HUDEP-2 (cell line): ENCODE data around the gene GRM1.
"Not testable (repeated sequence)": the region's sequence is repeated elsewhere in the genome, so short reads cannot be mapped to it uniquely, and the experiment has no call there.

Source experiments
- DNase-seq, 76 experiments: peaks; one replicate each; lab custom pipeline; 2025; ENCODE audit not compliant: unreplicated experiment in 76 of 76; lab: John Stamatoyannopoulos, UW

GRM1 gene

DNA sequence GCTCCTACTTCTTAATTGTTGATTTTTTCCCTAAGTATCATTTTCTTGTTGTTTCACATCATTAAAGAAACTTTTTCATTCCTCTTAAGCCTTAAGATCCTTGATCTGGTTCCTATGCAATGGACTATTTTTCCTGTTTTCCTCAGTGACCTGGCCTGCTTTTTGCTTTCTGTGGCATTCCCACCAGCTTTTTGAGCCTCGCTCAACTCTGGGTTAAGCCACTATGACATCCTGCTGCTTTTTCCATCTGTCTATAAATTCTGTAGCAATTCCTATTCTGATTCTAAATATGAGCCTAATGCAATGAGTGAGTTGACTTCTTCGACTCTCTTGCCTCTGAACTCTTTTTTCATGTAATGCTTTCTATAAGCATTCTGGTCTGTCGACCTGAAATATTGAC is 160.3 kb downstream of the GRM1 start:
- DNase-seq = no peak

DNA sequence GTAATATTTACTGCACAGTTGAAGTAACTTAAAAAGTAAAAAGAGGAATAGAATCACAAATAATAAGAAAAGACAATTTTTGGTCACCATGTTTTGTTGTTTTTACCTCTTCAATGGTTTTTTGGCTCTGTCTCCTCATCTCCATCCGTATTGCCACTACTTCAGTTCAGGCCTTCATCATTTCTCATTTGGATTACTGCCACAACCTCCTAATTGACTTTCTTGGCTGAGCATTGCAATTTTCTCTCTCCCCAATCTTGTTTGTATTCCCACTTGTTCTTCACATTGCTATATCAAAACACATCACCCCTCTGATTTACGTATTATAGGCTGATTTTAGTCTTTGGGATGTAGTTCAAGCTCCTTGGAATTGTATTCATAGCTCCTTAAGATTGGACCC is 161.7 kb downstream of the GRM1 start:
- no peak for DNase-seq

DNA sequence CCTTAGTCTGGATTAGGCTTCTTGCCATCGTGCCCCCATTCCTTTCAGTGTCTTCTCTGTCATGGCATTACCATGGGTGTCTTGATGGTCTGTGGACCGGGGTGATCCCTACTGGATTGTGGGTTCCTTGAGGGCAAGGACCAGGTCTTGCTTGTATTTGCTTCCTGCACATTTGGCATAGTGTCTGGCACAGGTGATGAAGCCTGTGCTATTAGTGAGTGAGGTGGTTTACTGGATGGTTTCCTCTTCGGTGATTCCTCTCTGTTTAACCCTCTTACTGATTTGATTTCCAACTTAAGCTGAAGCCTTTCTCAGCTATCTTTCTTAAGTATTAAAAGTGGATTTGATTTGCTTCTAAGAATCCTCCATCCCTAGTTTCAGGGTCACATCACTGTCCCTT is 162.3 kb downstream of the GRM1 start:
- no peak for DNase-seq

GRCh38 chr6:146191612-146192011 is 162.8 kb downstream of the GRM1 start:
- DNase-seq = no peak

- no peak for DNase-seq
These were observed 165.6 kb downstream of the GRM1 start for GRCh38 chr6:146194434-146194833.

GRCh38 chr6:146200176-146200575 is 171.3 kb downstream of the GRM1 start:
- DNase-seq = no peak

DNA sequence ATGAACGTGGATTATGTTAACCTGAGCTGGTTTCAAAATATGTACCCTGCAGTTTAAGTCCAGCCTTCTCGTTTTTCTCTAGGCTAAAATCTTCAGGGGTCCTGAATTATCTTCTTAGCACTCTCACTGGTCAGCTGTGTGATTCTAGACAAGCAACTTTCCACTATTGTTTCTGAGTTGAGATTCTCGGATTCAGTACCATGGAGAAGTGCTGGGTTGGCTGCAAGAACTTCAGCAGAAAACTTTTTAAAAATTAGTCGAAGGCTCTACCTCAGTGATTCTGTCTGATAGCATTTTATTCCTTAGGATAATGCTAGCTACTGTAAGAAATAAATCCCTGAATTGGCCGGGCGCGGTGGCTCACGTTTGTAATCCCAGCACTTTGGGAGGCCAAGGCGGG is 173.7 kb downstream of the GRM1 start:
- DNase-seq = no peak

DNA sequence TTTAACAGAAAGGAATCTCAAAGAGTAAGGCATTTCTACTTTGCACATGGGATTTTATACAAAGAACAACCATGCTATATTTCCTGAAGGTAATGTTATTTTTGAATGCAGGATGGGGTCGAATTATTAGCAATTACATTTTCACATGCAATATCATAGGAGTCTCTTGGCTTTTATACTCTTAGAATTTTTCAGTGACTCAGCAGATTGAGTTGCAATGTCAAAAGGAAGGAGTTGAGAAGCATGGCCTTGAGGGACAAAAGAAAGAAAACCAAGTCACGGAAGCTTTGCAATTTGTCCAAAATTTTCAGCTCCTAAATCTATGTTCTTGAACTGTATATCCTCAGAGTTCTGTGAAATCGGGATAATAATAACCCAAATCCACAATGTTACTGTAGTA is 181.1 kb downstream of the GRM1 start:
- DNase-seq = no peak

GRCh38 chr6:146210406-146211083 is 181.7 kb downstream of the GRM1 start:
- no peak for DNase-seq

DNA sequence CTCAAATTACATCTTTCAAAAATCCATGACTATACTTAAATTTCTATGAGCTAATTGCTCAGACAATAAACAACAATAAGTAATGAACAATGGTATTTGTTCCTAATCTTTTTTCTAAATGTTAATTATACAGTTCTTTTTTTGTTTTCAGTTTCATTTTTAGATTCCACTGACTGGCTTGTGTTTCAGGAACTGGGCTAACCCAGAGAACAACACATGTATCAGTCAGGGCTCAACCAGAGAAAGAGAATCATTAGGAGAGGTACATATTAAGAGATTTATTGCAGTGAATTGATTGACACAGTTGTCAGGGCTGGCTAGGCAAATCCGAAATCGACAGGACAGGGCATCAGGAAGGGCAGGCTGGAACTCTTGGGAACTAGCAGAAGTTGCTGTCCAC is 182.8 kb downstream of the GRM1 start:
- DNase-seq = no peak

DNA sequence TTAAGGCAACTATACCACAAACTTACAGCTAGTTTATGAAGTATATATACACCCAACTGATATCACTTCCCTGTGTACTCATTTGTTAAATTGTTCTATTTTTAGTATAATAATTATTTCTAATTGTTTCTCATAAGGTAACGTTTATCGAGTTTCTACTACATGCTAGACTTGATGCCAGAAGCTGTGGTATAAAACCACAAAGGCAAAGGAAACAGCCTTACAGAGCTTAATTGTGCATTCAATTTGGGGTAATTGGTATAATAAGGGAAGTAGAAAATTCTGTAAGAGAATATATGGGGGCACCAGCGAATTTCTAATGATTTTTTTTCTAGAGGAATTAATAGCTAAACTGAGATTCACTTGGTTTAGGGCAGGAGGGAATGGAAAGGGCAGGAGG is 183.9 kb downstream of the GRM1 start:
- DNase-seq = no peak

- no peak for DNase-seq
These were observed 190.2 kb downstream of the GRM1 start for GRCh38 chr6:146219101-146219500.

DNA sequence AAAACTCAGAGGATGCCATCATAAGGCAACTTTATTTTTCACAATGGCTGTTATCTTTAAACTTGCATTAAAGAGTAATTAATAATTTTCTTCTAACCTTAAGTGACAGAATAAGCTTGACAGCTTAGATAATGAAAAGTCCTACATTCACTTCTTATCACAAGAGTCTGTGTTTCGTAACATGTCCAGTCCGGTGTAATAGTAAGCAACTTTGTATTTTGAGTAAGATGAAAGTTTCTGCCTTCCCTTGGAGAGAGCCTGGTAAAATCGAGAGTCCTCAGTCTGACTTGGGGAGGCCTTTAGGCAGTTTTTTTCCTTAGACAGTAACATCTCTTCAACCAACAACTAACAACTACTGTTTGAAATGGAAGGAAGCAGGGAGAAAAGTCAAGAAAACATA is 195.6 kb downstream of the GRM1 start:
- DNase-seq = no peak

DNA sequence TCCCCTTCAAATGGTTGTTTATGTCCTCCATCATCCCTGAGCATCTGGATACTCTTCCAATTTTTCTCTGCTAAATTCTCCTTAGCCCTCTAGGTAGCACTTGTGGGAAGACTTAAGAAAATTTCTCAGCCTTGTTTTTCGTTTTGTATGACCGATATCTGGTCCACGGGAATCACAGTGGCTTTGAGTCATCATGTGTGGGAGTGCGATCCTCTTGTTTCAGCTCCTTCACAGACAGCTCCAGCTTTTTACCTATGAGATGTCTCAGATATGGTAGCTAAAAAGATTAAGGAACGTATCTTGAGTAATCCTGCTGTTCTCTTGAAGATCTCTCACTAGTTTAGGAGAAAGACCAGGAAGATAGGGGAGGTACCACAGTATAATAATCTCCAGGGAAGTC is 196.1 kb downstream of the GRM1 start:
- no peak for DNase-seq

GRCh38 chr6:146240322-146240721 is 211.5 kb downstream of the GRM1 start:
- no peak for DNase-seq

- no peak for DNase-seq
These were observed 211.9 kb downstream of the GRM1 start for GRCh38 chr6:146240807-146241206.

DNA sequence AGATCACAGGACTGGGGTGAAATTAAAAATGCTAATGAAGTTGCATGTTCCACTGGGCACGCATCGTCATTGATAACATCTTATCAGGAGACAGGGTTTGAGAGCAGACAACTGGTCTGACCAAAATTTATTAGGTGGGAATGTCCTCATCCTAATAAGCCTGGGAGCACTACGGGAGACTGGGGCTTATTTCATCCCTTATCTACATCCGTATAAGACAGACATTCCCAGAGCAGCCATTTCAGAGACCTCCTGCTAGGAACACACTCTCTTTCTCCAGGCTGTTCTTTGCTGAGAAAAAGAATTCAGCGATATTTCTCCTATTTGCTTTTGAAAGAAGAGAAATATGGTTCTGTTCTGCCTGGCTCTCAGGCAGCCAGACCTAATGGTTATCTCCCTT is 214.8 kb downstream of the GRM1 start:
- not testable (repeated sequence) for DNase-seq

- no peak for DNase-seq
These were observed 215.8 kb downstream of the GRM1 start for GRCh38 chr6:146244630-146245143.

- DNase-seq = no peak
These were observed 217.2 kb downstream of the GRM1 start for GRCh38 chr6:146246028-146246427.

GRCh38 chr6:146253691-146254090 is 224.8 kb downstream of the GRM1 start:
- DNase-seq = no peak

- no peak for DNase-seq
These were observed 229.3 kb downstream of the GRM1 start for GRCh38 chr6:146258206-146258605.

DNA sequence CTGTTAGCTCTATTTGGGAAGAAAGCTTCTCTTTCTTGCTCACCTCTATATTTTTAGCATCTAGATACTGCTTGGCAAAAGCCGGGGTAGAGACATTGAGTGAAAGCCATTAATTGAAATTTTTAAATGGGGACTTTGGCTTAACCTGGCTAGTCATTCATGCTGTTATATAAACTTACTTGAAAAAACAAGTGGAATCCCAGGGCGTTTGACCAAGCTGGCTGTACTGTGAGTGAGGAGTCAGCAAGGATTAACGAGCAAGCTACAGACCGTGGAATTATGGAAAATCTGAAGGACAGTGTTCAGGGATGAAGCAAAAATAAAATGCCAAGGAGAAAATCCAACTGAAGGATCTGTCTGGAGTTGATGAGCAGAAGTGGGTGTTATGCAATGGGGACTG is 232.0 kb downstream of the GRM1 start:
- DNase-seq = no peak

DNA sequence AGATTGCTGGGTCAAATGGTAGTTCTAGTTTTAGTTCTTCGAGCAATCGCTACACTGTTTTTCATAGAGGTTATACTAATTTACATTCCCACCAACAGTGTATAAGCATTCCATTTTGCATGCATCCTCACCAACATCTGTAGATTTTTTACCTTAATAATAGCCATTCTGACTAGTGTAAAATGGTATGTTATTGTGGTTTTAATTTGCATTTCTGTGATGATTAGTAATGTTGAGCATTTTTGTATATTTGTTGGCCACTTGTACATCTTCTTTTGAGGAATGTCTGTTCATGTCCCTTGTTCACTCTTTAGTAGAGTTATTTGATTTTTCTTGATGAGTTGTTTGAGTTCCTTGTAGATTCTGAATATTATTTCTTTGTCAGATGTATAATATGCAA is 236.2 kb downstream of the GRM1 start:
- no peak for DNase-seq
